H1 (cell line): ENCODE measurements around the gene CHAD. TPM values are rescaled to one million over a fixed set of nuclear protein-coding genes. Genes with fewer than 3 reads are reported as not detected.

Source experiments
- CTCF ChIA-PET: fragments of 300-600 bp; sonication (Branson Sonifier 250); formaldehyde crosslinking; loops from one replicate; lab custom pipeline; 2021; ENCODE audit not compliant: partially characterized antibody; lab: Charles Lee
- POLR2A ChIA-PET: fragments of 300-600 bp; sonication (Branson Sonifier 250); formaldehyde crosslinking; loops from one replicate; lab custom pipeline; 2021; ENCODE audit warnings: inconsistent platforms; ENCODE audit not compliant: partially characterized antibody; lab: Charles Lee
- DNase-seq, 2 experiments: peaks; one replicate each; pipeline versions ENCODE4 v3.0.0 to v3.0.0-alpha.2; 2010 to 2022; ENCODE audit warnings: low spot score in 2 of 2, low read depth in 1 of 2, mixed read lengths in 1 of 2
- FAIRE-seq: peaks from 2 replicates; lab custom pipeline; 2011; peaks lifted over from hg19 to GRCh38; lab: Jason Lieb, UNC
- H2AFZ ChIP-seq: 2 replicates; pipeline ENCODE4 v1.8.1; 2012; ENCODE audit warnings: low read length, inconsistent platforms
- H2AK5ac ChIP-seq: 2 replicates; pipeline ENCODE4 v1.6.1; 2013; ENCODE audit warnings: low read depth, low read length
- H2BK120ac ChIP-seq: replicated peaks from 2 replicates; pipeline ENCODE3; 2013; ENCODE audit warnings: low read depth, low read length, inconsistent platforms
- H2BK12ac ChIP-seq: 2 replicates; pipeline ENCODE4 v1.6.1; 2013; ENCODE audit warnings: low read depth, low read length
- H2BK15ac ChIP-seq: 2 replicates; pipeline ENCODE4 v1.6.1; 2013; ENCODE audit warnings: low read length
- H2BK20ac ChIP-seq: 2 replicates; pipeline ENCODE4 v1.6.1; 2013; ENCODE audit warnings: low read length
- H2BK5ac ChIP-seq: 2 replicates; pipeline ENCODE4 v1.6.1; 2013; ENCODE audit warnings: low read depth, low read length
- H3K14ac ChIP-seq: 2 replicates; pipeline ENCODE4 v1.6.1; 2013; ENCODE audit warnings: inconsistent platforms; ENCODE audit not compliant: insufficient read length
- H3K18ac ChIP-seq: 2 replicates; pipeline ENCODE4 v1.6.1; 2013; ENCODE audit warnings: low read length; ENCODE audit errors: extremely low read depth
- H3K23ac ChIP-seq: 2 replicates; pipeline ENCODE4 v1.6.1; 2013; ENCODE audit warnings: inconsistent platforms; ENCODE audit not compliant: insufficient read length
- H3K23me2 ChIP-seq: 2 replicates; pipeline ENCODE4 v1.6.1; 2013; ENCODE audit warnings: low read depth, low read length
- H3K27ac ChIP-seq: 2 replicates; pipeline ENCODE4 v1.6.1; 2011; ENCODE audit warnings: low read depth, low read length, inconsistent platforms
- H3K27me3 ChIP-seq, 4 experiments: replicated peaks in 1 of 4; 1 replicate in 1 of 4; 2 replicates in 3 of 4; pipeline versions ENCODE4 v1.6.1 to v1.8.1; 2011 to 2013; ENCODE audit warnings: low read length in 3 of 4, mild to moderate bottlenecking in 3 of 4, inconsistent platforms in 2 of 4, mixed read lengths in 2 of 4, moderate library complexity in 1 of 4; ENCODE audit not compliant: control insufficient read depth in 3 of 4, insufficient read depth in 3 of 4; ENCODE audit errors: extremely low read depth in 1 of 4
- H3K36me3 ChIP-seq, 4 experiments: 2 replicates each; pipeline versions ENCODE4 v1.6.1 to v1.8.1; 2011 to 2013; ENCODE audit warnings: mild to moderate bottlenecking in 4 of 4, low read length in 3 of 4, moderate library complexity in 2 of 4, control low read depth in 1 of 4, inconsistent platforms in 1 of 4; ENCODE audit not compliant: insufficient read depth in 4 of 4, control insufficient read depth in 2 of 4
- H3K4ac ChIP-seq: replicated peaks from 2 replicates; pipeline ENCODE3; 2013; ENCODE audit warnings: low read length, low read depth, mixed read lengths, inconsistent platforms; ENCODE audit not compliant: insufficient read length
- H3K4me1 ChIP-seq, 4 experiments: replicated peaks in 1 of 4; 1 replicate in 1 of 4; 2 replicates in 3 of 4; pipeline versions ENCODE4 v1.6.1 to v1.8.1; 2011 to 2013; ENCODE audit warnings: low read length in 3 of 4, inconsistent platforms in 2 of 4, mixed read lengths in 1 of 4; ENCODE audit not compliant: insufficient read depth in 4 of 4, control insufficient read depth in 3 of 4
- H3K4me2 ChIP-seq, 2 experiments: 2 replicates each; pipeline versions ENCODE4 v1.6.1 to v1.8.1; 2011 to 2013; ENCODE audit warnings: low read depth in 2 of 2, low read length in 2 of 2, control low read depth in 1 of 2, inconsistent platforms in 1 of 2, mild to moderate bottlenecking in 1 of 2; ENCODE audit not compliant: insufficient read depth in 1 of 2
- H3K4me3 ChIP-seq, 4 experiments: fragments of 200-600, 300-600 bp in 1 of 4; sonication (generic), shearing (Covaris generic), sonication (Bioruptor Twin) in 1 of 4; 2 replicates each; pipeline versions ENCODE4 v1.5.1 to v1.8.1; 2011 to 2016; ENCODE audit warnings: low read length in 4 of 4, low read depth in 3 of 4, control low read depth in 2 of 4, inconsistent platforms in 2 of 4, mild to moderate bottlenecking in 2 of 4, mixed read lengths in 1 of 4, moderate library complexity in 1 of 4; ENCODE audit not compliant: insufficient read depth in 2 of 4; ENCODE audit errors: extremely low read depth in 1 of 4
- H3K56ac ChIP-seq: replicated peaks from 2 replicates; pipeline ENCODE3; 2013; ENCODE audit warnings: low read depth, mild to moderate bottlenecking, mixed read lengths, low read length, inconsistent platforms; ENCODE audit not compliant: insufficient read length
- H3K79me1 ChIP-seq: 2 replicates; pipeline ENCODE4 v1.6.1; 2013; ENCODE audit warnings: low read depth, low read length, control low read depth
- H3K79me2 ChIP-seq, 2 experiments: 2 replicates each; pipeline versions ENCODE4 v1.6.1 to v1.8.1; 2012 to 2013; ENCODE audit warnings: low read length in 2 of 2, mild to moderate bottlenecking in 2 of 2, inconsistent platforms in 1 of 2; ENCODE audit not compliant: insufficient read depth in 2 of 2, control insufficient read depth in 1 of 2
- H3K9ac ChIP-seq, 4 experiments: replicated peaks in 1 of 4; 1 replicate in 1 of 4; 2 replicates in 3 of 4; pipeline versions ENCODE4 v1.6.1 to v1.8.1; 2011 to 2013; ENCODE audit warnings: low read depth in 3 of 4, low read length in 3 of 4, control low read depth in 2 of 4, mild to moderate bottlenecking in 2 of 4, moderate library complexity in 2 of 4, inconsistent platforms in 1 of 4; ENCODE audit errors: extremely low read depth in 1 of 4
- H3K9me3 ChIP-seq, 2 experiments: 2 replicates each; pipeline versions ENCODE4 v1.6.1 to v1.8.1; 2012 to 2013; ENCODE audit warnings: mild to moderate bottlenecking in 2 of 2, moderate library complexity in 2 of 2, control low read depth in 1 of 2, inconsistent platforms in 1 of 2, low read depth in 1 of 2, low read length in 1 of 2, mixed read lengths in 1 of 2; ENCODE audit not compliant: insufficient read depth in 2 of 2
- H4K20me1 ChIP-seq, 2 experiments: replicated peaks in 1 of 2; 2 replicates each; pipeline versions ENCODE3 to v1.8.1; 2011 to 2013; ENCODE audit warnings: inconsistent platforms in 2 of 2, low read length in 2 of 2, mild to moderate bottlenecking in 1 of 2; ENCODE audit not compliant: insufficient read depth in 2 of 2, control insufficient read depth in 1 of 2
- H4K5ac ChIP-seq: 2 replicates; pipeline ENCODE4 v1.6.1; 2013; ENCODE audit warnings: low read length, low read depth, mixed read lengths, inconsistent platforms; ENCODE audit not compliant: insufficient read length
- H4K8ac ChIP-seq: 2 replicates; pipeline ENCODE4 v1.8.0; 2013; ENCODE audit warnings: mild to moderate bottlenecking, moderate library complexity, low read length, inconsistent platforms; ENCODE audit not compliant: insufficient read depth; ENCODE audit errors: extremely low read depth
- H4K91ac ChIP-seq: replicated peaks from 2 replicates; pipeline ENCODE3; 2013; ENCODE audit warnings: low read length, mixed read lengths, inconsistent platforms; ENCODE audit not compliant: insufficient read length
- MAX ChIP-seq: IDR thresholded peaks from 2 replicates; pipeline ENCODE4 v1.6.1; 2012; ENCODE audit warnings: inconsistent platforms
- RBBP5 ChIP-seq: IDR thresholded peaks from 2 replicates; pipeline ENCODE4 v1.7.1; 2012; ENCODE audit warnings: low read depth, mild to moderate bottlenecking, inconsistent platforms, low read length, moderate library complexity, borderline replicate concordance
- RNF2 ChIP-seq: fragments of 200-900, 300-1000 bp; sonication (generic); IDR thresholded peaks from 2 replicates; pipeline ENCODE4 v1.7.1; 2016; ENCODE audit warnings: borderline replicate concordance, low read depth, mild to moderate bottlenecking, antibody characterized with exemption, low read length; ENCODE audit not compliant: poor library complexity, severe bottlenecking; ENCODE audit errors: missing control alignments
- RXRA ChIP-seq: IDR thresholded peaks from 2 replicates; pipeline ENCODE4 v1.6.1; 2011; ENCODE audit warnings: low read depth, mild to moderate bottlenecking, low read length, moderate library complexity; ENCODE audit not compliant: insufficient read depth
- SP1 ChIP-seq: IDR thresholded peaks from 2 replicates; pipeline ENCODE4 v1.6.1; 2011; ENCODE audit warnings: low read depth, low read length
- ZNF274 ChIP-seq: IDR thresholded peaks from 2 replicates; pipeline ENCODE4 v1.7.0; 2012; ENCODE audit warnings: low read length, borderline replicate concordance; ENCODE audit errors: extremely low read depth
- WGBS, 2 experiments: shearing (Covaris generic) in 1 of 2; methylation state at CpG; one replicate each; pipeline versions ENCODE4 v1.1.6 to v1.1.7; 2013 to 2015; ENCODE audit warnings: low lambda C conversion rate in 2 of 2, mixed read lengths in 2 of 2, inconsistent platforms in 1 of 2, low coverage in 1 of 2, missing lambda C conversion rate in 1 of 2; ENCODE audit not compliant: insufficient replicate concordance in 2 of 2, insufficient coverage in 1 of 2, insufficient read length in 1 of 2; ENCODE audit errors: extremely low coverage in 1 of 2, missing lambda C conversion rate in 1 of 2; 5-methylcytosine and 5-hydroxymethylcytosine counted together
- polyA plus RNA-seq, 7 experiments: library from polyadenylated mRNA; depleted of rRNA in 3 of 7; stranded (reverse) in 5 of 7; unstranded in 2 of 7; fragments of >200 nt in 5 of 7; fragments of 200-250 nt in 2 of 7; gene quantifications; 1 replicate in 5 of 7; 2 replicates in 1 of 7; 4 replicates in 1 of 7; pipeline versions ENCODE4 v1.2.1 to v1.2.3, GENCODE V29; 2011 to 2013; ENCODE audit warnings: missing spikeins in 2 of 7, mixed read lengths in 2 of 7
- total RNA-seq: library from RNA; stranded (reverse); fragmentation: NEBNext Ultra II Directional; extraction: Animal tissue kit (Norgen Biotek cat#: 25700); gene quantifications from 2 replicates; pipeline ENCODE4 v1.2.1, GENCODE V29; 2021
- TF ChIP-seq, protein P1 (sequence below): IDR thresholded peaks from 2 replicates; pipeline ENCODE4 v1.6.1; 2011; ENCODE audit warnings: low read length, improper control_type of control experiment
- TF ChIP-seq, protein P2 (sequence below), 3 experiments: IDR thresholded peaks; 1 replicate in 2 of 3; 2 replicates in 1 of 3; pipeline versions ENCODE4 v1.5.1 to v1.6.1; 2011; ENCODE audit warnings: low read length in 3 of 3, mild to moderate bottlenecking in 3 of 3, inconsistent platforms in 2 of 3, low read depth in 1 of 3, moderate library complexity in 1 of 3; ENCODE audit not compliant: insufficient read depth in 1 of 3; ENCODE audit errors: control extremely low read depth in 1 of 3

The CHAD gene
- total and polyA plus RNA-seq, 2 of the 8 experiments (the other 6 are each of a cell fraction or from before 2014, with no cell fraction given) = 0.03 TPM; not detected in 1

DNA sequence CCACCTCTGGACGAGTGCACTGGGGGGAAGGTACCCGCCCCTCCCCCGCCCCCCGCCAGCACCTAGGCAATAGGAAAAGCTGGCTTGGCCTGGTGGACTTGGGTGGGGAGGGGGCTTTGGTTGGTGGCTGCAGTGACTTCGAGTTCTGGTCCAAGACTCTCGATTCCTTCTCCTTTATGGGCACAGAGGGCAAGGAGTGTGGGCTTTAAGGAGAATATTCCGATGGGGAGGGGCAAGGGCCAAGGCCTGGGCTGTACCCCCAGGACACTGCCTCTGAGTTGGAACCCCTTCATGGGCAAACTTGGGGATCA lies 42.3 kb downstream of the CHAD start:
- CTCF ChIA-PET = interaction anchor here (0.9 to 8.3 kb wide), 7 partner anchors 10 to 225 kb away, joined by 3 to 87 read pairs (median 5); partner anchors contain the start of genes COL1A1 and LRRC59
- 7% methylated on average over 4 of the region's 7 CpGs; no CpG with 5 or more reads in 1 of the 2 experiments for WGBS, 2 experiments
- TF ChIP-seq RNF2 (no peak), ZNF274 (no peak), SP1 (no peak), RBBP5 (no peak), MAX (no peak), RXRA (no peak)
- TF ChIP-seq, protein P1, sequence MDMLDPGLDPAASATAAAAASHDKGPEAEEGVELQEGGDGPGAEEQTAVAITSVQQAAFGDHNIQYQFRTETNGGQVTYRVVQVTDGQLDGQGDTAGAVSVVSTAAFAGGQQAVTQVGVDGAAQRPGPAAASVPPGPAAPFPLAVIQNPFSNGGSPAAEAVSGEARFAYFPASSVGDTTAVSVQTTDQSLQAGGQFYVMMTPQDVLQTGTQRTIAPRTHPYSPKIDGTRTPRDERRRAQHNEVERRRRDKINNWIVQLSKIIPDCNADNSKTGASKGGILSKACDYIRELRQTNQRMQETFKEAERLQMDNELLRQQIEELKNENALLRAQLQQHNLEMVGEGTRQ = no peak
- TF ChIP-seq, protein P2, sequence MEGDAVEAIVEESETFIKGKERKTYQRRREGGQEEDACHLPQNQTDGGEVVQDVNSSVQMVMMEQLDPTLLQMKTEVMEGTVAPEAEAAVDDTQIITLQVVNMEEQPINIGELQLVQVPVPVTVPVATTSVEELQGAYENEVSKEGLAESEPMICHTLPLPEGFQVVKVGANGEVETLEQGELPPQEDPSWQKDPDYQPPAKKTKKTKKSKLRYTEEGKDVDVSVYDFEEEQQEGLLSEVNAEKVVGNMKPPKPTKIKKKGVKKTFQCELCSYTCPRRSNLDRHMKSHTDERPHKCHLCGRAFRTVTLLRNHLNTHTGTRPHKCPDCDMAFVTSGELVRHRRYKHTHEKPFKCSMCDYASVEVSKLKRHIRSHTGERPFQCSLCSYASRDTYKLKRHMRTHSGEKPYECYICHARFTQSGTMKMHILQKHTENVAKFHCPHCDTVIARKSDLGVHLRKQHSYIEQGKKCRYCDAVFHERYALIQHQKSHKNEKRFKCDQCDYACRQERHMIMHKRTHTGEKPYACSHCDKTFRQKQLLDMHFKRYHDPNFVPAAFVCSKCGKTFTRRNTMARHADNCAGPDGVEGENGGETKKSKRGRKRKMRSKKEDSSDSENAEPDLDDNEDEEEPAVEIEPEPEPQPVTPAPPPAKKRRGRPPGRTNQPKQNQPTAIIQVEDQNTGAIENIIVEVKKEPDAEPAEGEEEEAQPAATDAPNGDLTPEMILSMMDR (IDR thresholded peaks at IDR 0.05; ENCODE audit: control extremely low read depth in 1 of 3, insufficient read depth in 1 of 3, low read depth in 1 of 3, low read length in 3 of 3) = no peak

More for the DNA sequence above, 42.3 kb downstream of the CHAD start:
- no peaks in the 10 kb centered on the region for H3K36me3 ChIP-seq
- no peak overlapping the region for H3K56ac ChIP-seq
- H3K4me3 ChIP-seq = peak overlapping the region; percentile 55 to 78 (median 68)
- H4K91ac ChIP-seq = peak overlapping the region; percentile 5
- peaks cover 11% of the 10 kb centered on the region; the same call in 1 of the 2 replicates for H3K23me2 ChIP-seq
- H4K5ac ChIP-seq = no peak overlapping the region
- H2BK15ac ChIP-seq = no peak overlapping the region; the same call in 1 of the 2 replicates
- POLR2A ChIA-PET = interaction anchor here (0.6 to 2.2 kb wide), 8 partner anchors 11 to 509 kb away, joined by 3 to 12 read pairs (median 4); partner anchors contain the start of gene LRRC59
- H4K20me1 ChIP-seq = no peaks in the 10 kb centered on the region
- H2AFZ ChIP-seq = no peak overlapping the region
- no peaks in the 10 kb centered on the region for H3K9me3 ChIP-seq
- H3K18ac ChIP-seq = peak overlapping the region; percentile 54; the same call in 1 of the 2 replicates
- no peak overlapping the region; the same call in 1 of the 2 replicates for H2BK12ac ChIP-seq
- H3K79me2 ChIP-seq = no peaks in the 10 kb centered on the region
- peaks cover 6 to 13% (median 10%) of the 10 kb centered on the region in 4 experiments for H3K4me1 ChIP-seq
- H3K4me2 ChIP-seq = peak overlapping the region; percentile 83 to 86
- H2BK20ac ChIP-seq = no peak overlapping the region
- peak overlapping the region in 1 of 4 experiments; percentile 68; a peak in 3 of 7 replicates for H3K9ac ChIP-seq
- H2AK5ac ChIP-seq = no peak overlapping the region
- H2BK120ac ChIP-seq = no peak overlapping the region
- H3K14ac ChIP-seq = no peak overlapping the region
- FAIRE-seq (no peak), DNase-seq (no peak)
- no peak overlapping the region for H3K23ac ChIP-seq
- 0 out of 2 replicates have a peak overlapping the region, but pooled peaks have one; percentile 62 for H2BK5ac ChIP-seq
- H4K8ac ChIP-seq = peak overlapping the region; percentile 4
- H3K27ac ChIP-seq = no peak overlapping the region
- H3K4ac ChIP-seq = no peak overlapping the region
- peaks cover 0 to 2% (median 0%) of the 10 kb centered on the region in 4 experiments; a peak in 3 of 7 replicates for H3K27me3 ChIP-seq
- H3K79me1 ChIP-seq = no peaks in the 10 kb centered on the region
